ENCODE results near the gene RABAC1.

The RABAC1 gene

GRCh38 chr19:41913538-41914423 lies 45.3 kb downstream of the RABAC1 start:
- no peak for DNase-seq

- no peak for DNase-seq
These were observed 46.1 kb downstream of the RABAC1 start for GRCh38 chr19:41912899-41913537.

GRCh38 chr19:41911889-41912731 lies 47.0 kb downstream of the RABAC1 start:
- no peak for DNase-seq

GRCh38 chr19:41910992-41911888 lies 47.9 kb downstream of the RABAC1 start:
- no peak for DNase-seq

- no peak for DNase-seq
These were observed 48.7 kb downstream of the RABAC1 start for GRCh38 chr19:41910240-41910991.

GRCh38 chr19:41909706-41910105 lies 49.4 kb downstream of the RABAC1 start:
- no peak for DNase-seq

GRCh38 chr19:41908724-41909464 lies 50.2 kb downstream of the RABAC1 start:
- DNase-seq: no peak

GRCh38 chr19:41907994-41908615 lies 51.0 kb downstream of the RABAC1 start:
- DNase-seq: no peak

GRCh38 chr19:41906916-41907680 lies 52.0 kb downstream of the RABAC1 start:
- DNase-seq: no peak
